GM18498 (cell line): Measurements from ENCODE around the gene GSG1L.

Experiments used
- ATAC-seq: cut with Tn5 transposase; IDR thresholded peaks from one replicate; pipeline ENCODE4 v1.9.1; 2021; ENCODE audit warnings: mild to moderate bottlenecking, moderate library complexity; ENCODE audit not compliant: unreplicated experiment

The GSG1L gene

DNA sequence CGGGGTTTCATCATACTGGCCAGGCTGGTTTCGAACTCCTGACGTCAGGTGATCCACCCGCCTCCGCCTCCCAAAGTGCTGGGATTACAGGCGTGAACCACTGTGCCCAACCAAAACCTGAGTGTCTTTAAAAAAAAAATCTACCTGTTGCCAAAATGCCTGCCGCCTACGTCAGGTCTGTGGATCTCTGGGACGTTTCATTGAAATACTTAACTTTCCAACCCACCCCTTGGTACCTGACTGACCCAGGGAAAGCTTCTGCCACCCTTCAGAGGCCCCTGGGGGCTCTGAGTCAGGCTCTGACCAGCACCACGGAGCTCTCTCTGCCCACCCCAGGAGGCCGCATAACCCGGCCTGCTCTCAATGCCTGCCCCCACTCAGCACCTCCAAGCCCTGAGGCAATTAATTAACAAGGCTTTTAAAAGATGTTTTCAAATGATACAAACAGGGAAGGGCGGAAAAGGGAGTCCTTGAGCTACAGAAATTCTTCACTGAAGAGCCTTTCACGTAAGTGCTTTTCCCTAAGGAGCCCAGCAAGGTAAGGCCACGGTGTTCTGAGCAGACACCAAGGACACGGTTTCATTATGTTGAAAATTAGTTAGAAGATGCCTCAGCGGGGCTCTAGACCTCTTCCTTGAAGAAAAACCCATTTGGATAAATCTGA, 29.3 kb upstream of the GSG1L start:
- ATAC-seq: no peak

- no peak for ATAC-seq
Measured at GRCh38 chr16:28091656-28092055, 28.1 kb upstream of the GSG1L start.

DNA sequence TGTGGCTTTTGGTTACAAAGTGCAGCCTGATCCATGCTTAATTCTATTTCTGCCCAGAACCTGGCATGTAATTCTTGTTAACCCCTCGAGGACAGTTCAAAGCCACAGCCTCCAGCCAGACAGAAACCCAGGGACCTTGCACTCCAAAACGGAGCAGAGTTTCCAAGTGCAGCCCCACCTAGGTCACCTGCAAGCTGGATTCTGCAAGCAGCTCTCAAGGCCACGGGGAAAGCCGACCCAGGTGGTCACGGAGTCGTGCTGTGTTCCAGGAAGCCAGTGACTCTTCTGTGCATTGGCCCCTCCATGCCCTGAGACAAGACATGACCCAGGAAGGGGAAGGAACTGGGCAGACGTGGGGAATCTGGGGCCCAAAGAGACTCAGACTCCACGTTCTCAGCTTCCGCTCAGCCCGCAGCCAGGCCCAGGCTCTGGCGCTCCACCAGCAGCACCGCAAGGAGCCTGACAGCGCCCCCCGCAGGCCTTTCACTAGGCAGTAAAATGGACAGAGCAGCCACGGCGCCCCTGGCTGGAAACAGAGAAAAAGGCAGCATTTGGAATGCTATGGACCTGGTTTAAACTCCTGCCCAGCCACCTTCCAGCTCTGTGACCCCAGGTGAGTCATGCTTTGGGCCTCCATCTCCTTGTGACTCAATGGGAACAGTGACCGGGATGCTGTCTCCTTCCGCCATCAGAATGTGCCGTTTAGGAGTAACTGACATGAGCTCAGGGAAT, 27.3 kb upstream of the GSG1L start:
- no peak for ATAC-seq

- no peak for ATAC-seq
Measured at GRCh38 chr16:28089992-28090365, 26.5 kb upstream of the GSG1L start.

DNA sequence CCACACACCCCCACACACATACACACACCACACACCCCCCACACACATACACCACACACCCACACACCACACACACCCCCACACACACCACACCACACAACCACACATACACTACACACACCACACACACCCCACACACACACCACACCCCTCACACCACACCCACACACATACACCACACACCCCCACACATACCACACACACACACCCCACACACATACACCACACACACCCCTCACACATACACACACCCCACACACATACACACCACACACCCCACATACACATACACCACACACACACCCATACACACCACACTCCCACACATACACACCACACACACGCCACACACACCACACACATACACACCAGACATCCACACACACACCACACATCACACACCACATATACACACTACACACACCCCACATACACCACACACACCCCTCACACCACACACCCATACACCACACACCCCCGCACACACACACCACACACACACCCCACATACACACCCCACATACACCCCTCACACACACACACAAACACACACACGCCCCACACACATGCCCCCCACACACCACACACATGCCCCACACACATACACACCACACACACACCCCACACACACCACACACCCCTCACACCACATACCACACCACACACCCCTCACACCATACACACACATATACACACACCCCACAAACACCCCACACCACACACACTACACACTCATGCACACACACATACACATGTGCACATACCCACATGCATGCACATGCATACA, 25.9 kb upstream of the GSG1L start:
- ATAC-seq: no peak

DNA sequence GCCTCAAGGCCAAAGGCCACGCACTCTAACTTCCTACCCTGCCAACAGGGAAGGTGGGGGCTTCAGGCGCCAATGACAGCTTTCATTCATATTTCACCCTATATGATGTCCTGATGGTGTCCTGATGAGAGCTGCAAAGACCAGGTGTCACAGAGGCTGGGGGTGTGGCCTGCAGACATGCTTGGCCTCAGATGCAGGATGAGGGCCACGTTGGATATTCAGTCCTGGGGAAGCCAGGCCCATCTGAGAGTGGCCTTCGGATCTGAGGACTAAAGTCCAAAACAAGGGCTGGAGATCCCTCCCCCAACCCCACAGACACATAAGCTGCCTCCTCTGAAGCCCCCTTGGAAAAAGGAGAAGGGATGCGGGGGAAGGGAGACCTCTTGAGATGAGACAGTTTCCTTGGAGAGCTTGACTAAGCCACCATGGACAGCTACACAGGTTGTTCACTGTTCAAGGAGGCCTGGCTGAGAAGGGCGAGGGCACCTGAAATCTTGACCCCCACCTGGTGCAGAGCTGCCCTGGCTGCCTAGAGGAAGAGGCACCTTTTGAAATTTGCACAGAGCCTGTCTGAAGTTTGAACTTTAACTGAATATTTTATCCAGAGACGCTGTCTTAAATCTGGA, 24.3 kb upstream of the GSG1L start:
- no peak for ATAC-seq

GRCh38 chr16:28087140-28087660, 23.7 kb upstream of the GSG1L start:
- ATAC-seq: no peak

DNA sequence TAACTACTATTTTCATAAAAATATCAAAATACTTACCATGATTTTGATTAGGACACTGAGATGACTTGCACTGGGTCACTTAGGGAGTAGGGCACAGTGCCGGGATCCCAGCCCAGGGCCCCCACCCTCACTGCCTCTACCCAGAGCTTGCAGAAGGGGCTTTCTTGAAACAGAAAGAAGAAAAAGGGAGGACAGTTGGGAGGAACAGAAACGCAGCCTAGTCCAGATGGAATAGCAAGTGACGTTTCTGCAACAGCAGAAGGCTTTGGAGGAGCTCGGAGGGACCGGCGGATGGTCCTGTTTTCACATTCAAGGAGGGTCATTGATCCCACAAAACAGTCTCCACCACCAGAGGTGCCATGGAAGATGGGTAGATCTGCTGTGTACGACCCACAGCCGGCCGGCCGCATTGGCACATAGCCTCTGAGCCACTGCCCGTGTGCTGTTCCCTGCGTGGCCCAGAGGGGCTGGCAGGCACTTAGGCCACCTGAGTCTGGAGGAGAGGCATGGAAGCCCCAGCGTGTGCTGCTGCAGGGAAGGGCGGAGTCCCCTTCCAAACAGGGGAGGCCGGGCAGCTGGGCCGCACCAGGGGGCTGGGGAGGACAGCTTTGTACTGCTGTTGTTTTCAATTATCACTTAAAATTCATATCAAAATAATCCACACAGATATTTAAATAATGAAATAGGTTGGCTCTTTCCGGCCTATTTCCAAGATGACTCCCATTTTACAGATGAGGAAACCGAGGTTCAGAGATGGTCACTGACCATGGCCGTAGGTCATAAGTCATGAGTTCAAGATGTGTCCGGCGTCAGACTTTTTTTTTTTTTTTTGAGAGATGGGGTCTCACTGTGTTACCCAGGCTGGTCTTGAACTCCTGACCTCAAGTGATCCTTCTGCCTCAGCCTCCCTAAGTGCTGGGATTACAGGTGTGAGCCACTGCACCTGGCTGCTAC, 22.9 kb upstream of the GSG1L start:
- ATAC-seq: no peak

DNA sequence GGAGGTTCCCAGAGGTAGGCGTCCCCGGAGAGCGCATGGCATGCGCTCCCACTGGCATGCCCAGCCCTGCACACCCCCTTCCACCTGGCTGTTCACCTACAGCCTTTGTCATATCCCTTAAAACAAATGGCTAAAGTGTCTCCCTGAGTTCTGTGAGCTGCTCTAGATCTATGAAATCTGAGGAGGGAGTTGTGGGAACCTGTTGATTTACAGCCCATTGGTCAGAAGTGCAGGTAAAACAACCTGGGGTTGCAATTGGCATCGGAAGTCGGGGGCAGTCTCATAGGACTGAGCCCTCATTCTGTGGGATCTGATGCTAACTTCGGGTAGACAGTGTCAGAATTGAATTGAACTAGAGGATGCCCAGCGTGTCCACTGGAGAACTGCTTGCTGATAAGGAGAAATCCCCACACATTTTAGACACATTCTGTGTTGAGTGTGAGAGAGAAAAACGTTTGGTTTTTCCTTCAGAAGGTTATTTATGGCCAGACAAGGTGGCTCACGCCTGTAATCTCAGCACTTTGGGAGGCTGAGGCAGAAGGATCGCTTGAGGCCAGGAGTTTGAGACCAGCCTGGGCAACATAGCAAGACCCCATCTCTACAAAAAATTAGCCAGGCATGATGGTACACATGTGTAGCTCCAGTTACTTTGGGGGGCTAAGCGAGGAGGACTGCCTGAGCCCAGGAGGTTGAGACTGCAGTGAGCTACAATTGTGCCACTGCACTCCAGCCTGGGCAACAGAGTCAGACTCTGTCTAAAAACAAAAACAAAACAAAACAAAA, 22.1 kb upstream of the GSG1L start:
- ATAC-seq: no peak

DNA sequence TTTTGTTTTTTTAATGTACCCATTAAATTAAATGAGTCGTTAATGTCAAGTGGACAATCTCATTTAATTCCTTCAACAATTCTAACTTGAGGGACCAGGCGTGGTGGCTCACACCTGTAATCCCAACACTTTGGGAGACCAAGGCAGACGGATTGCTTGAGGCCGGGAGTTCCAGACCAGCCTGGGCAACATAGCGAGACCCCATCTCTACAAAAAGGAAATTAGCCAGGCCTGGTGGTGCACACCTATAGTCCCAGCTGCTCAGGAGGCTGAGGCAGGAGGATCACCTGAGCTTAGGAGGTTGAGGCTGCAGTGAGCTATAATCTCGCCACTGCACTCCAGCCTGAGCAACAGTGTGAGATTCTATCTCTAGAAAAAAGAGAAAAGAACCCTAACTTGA, 20.7 kb upstream of the GSG1L start:
- no peak for ATAC-seq

- ATAC-seq: no peak
Measured at GRCh38 chr16:28082624-28083023, 19.1 kb upstream of the GSG1L start.

DNA sequence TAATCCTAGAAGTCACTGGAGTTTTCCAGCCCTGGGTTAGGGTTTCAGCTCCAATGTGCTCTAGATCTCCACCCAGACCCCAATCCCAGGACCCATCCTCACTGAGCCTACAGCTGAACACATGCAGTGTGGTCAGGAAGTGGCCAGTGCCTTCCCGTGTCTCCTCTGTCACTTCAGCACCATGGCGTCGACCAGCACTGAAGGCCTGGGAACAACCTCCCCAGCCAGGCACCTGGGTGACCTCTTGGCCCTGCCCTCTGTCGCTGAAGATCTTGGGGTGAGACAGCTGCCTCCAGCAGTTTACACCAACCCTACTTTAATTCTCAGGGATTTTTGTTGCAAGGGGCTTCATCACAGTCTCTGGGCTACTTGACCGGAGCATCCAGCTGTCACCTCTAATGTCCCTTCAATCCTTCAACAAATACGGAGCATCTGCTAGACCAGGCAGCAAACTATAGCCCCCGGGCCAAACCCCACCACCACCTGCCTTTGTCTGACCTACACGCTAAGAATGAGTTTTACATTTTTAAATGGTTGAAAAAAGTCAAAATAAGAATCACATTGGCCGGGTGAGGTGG, 18.0 kb upstream of the GSG1L start:
- no peak for ATAC-seq

- ATAC-seq: no peak
Measured at GRCh38 chr16:28078261-28078660, 14.7 kb upstream of the GSG1L start.

DNA sequence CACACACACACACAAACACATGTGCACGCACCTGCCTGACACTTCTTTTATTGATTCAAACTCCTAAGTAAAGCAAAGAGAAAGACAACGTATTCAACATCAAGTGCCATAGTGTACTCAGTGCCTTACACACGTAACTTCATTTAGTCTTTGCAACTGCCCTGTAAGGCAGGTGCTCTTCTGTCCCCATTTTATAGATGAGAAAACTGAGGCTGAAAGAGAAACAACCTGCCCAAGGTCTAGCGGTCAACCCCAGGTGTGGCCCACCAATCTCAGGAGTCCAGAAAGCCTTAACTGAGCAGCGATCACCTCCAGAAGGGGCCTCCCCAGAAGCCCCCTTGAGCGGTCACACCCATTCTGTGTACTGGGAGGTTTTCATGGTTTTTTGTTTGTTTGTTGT, 10.3 kb upstream of the GSG1L start:
- no peak for ATAC-seq

GRCh38 chr16:28072087-28072486, 8.6 kb upstream of the GSG1L start:
- no peak for ATAC-seq

- no peak for ATAC-seq
Measured at GRCh38 chr16:28069971-28070794, 6.7 kb upstream of the GSG1L start.

GRCh38 chr16:28068976-28069375, 5.5 kb upstream of the GSG1L start:
- ATAC-seq: no peak
